Measurements from ENCODE around the gene NKAIN2. TPM values are rescaled to one million over a fixed set of nuclear protein-coding genes. Genes with fewer than 3 reads are reported as not detected.

Gene NKAIN2
- total and polyA plus RNA-seq, 9 of the 15 experiments (the other 6 are each of a cell fraction or from before 2014, with no cell fraction given) = not detected

- Histone ChIP-seq H3K27ac (ENCODE audit: extremely low read depth, low read depth, low read length) (no peak overlapping the region), H3K9me1 (ENCODE audit: control insufficient read depth, insufficient read depth, low read length) (no peaks in the 10 kb centered on the region), H2AFZ (ENCODE audit: low read depth, low read length) (no peak overlapping the region), H4K20me1 (replicated peaks; ENCODE audit: control insufficient read depth, insufficient read depth, low read length) (no peaks in the 10 kb centered on the region), H3K36me3 (ENCODE audit: control insufficient read depth, insufficient read depth, low read length) (no peaks in the 10 kb centered on the region), H3K9ac (ENCODE audit: insufficient read depth in 1 of 2, low read depth in 2 of 2, low read length in 2 of 2) (no peak overlapping the region), H3K4me1 (replicated peaks in 1 of 2; ENCODE audit: control insufficient read depth in 2 of 2, insufficient read depth in 2 of 2, low read length in 2 of 2) (no peaks in the 10 kb centered on the region), H3K27me3 (ENCODE audit: control insufficient read depth in 2 of 2, insufficient read depth in 2 of 2, low read length in 2 of 2) (no peaks in the 10 kb centered on the region), H3K9me3 (replicated peaks; ENCODE audit: control insufficient read depth, insufficient read depth, low read depth, low read length) (peaks cover 2% of the 10 kb centered on the region), H3K4me3 (no peak overlapping the region), H3K79me2 (ENCODE audit: control insufficient read depth, insufficient read depth, low read length) (no peaks in the 10 kb centered on the region), H3K4me2 (ENCODE audit: insufficient read depth, low read length) (no peak overlapping the region)
- ATAC-seq = no peak
- no peak for TF ChIP-seq ZNF263 (CRISPR knock-in tag; IDR thresholded peaks at IDR 0.05; ENCODE audit: borderline replicate concordance)
- TF ChIP-seq ARHGAP35 (IDR thresholded peaks at IDR 0.05; ENCODE audit: partially characterized antibody) = no peak
- TF ChIP-seq MEF2A (IDR thresholded peaks at IDR 0.05; ENCODE audit: control insufficient read depth, low read depth, low read length) = no peak
- TF ChIP-seq RAD51 (IDR thresholded peaks at IDR 0.05; ENCODE audit: borderline replicate concordance, low read depth) = no peak
- TF ChIP-seq ZNF436 (CRISPR knock-in tag; IDR thresholded peaks at IDR 0.05) = no peak
- no peak for TF ChIP-seq NUFIP1 (IDR thresholded peaks at IDR 0.05; ENCODE audit: partially characterized antibody)
- TF ChIP-seq OTX1 (CRISPR knock-in tag; IDR thresholded peaks at IDR 0.05) = no peak
- TF ChIP-seq MXI1 (IDR thresholded peaks at IDR 0.05; ENCODE audit: low read depth, low read length) = no peak
- no peak for TF ChIP-seq MTF1 (CRISPR knock-in tag; IDR thresholded peaks at IDR 0.05; ENCODE audit: borderline replicate concordance)
- no peak for TF ChIP-seq TEAD1 (CRISPR knock-in tag; IDR thresholded peaks at IDR 0.05)
- TF ChIP-seq ZNF311 (CRISPR knock-in tag; IDR thresholded peaks at IDR 0.05) = no peak
- TF ChIP-seq ZNF395 (CRISPR knock-in tag; IDR thresholded peaks at IDR 0.05) = no peak
- TF ChIP-seq RCOR1 (IDR thresholded peaks at IDR 0.05; ENCODE audit: borderline replicate concordance in 1 of 2, low read depth in 2 of 2, low read length in 2 of 2) = no peak
- TF ChIP-seq YY1 (IDR thresholded peaks at IDR 0.05; ENCODE audit: borderline replicate concordance in 1 of 3, control insufficient read depth in 1 of 3, extremely low read depth in 1 of 3, insufficient read depth in 3 of 3, insufficient read length in 1 of 3, insufficient replicate concordance in 2 of 3, low read depth in 1 of 3, low read length in 2 of 3) = no peak
- 0% methylated on average over 2 of the region's 2 CpGs for WGBS (ENCODE audit: insufficient coverage, low coverage, missing lambda C conversion rate)
- ChIA-PET CTCF (ENCODE audit: low intra/inter-chr PET ratio) (no interaction called here), POLR2A (no interaction called here)
- no peak for DNase-seq (ENCODE audit: extremely low read depth in 1 of 4, low spot score in 3 of 4)
- no peak for FAIRE-seq
- intact Hi-C loops (cut with micrococcal nuclease) = no loop called here
- no TSS peak for BruUV-seq (replicated peaks)
- in situ Hi-C loops (cut with MboI) = no loop called here
These were observed 50.5 kb downstream of the NKAIN2 start for GRCh38 chr6:123854201-123854600.
